SK-N-MC (cell line): ENCODE results near the gene P2RY2.

Experiments used
- DNase-seq: peaks from one replicate; pipeline ENCODE4 v3.0.0-alpha.2; 2011; ENCODE audit warnings: low read depth, low spot score
- H3K27ac ChIP-seq: fragments of 200-600 bp; sonication (generic); 2 replicates; pipeline ENCODE4 v1.5.1; 2016; ENCODE audit warnings: mixed run types
- H3K36me3 ChIP-seq: fragments of 200-600 bp; sonication (generic); 2 replicates; pipeline ENCODE4 v1.6.1; 2017; ENCODE audit warnings: antibody characterized with exemption, low read length, mixed read lengths; ENCODE audit not compliant: insufficient read depth
- H3K4me3 ChIP-seq: fragments of 200-600 bp; sonication (generic); 2 replicates; pipeline ENCODE4 v1.5.1; 2016
- H3K9ac ChIP-seq: fragments of 200-600 bp; sonication (generic); 2 replicates; pipeline ENCODE4 v1.8.0; 2017; ENCODE audit warnings: mixed run types, mixed read lengths; ENCODE audit not compliant: insufficient read length
- H3K9me3 ChIP-seq: fragments of 200-600 bp; sonication (generic); 2 replicates; pipeline ENCODE4 v1.6.1; 2017; ENCODE audit warnings: low read depth, mild to moderate bottlenecking, antibody characterized with exemption, low read length, moderate library complexity, mixed read lengths
- EZH2 ChIP-seq: fragments of 200-600 bp; sonication (generic); IDR thresholded peaks from one replicate; pipeline ENCODE4 v1.6.1; 2017; ENCODE audit warnings: antibody characterized with exemption
- FOXP2 ChIP-seq: optimal IDR thresholded peaks from 2 replicates; pipeline ENCODE3; 2011; ENCODE audit warnings: mild to moderate bottlenecking, moderate library complexity; ENCODE audit not compliant: insufficient read depth; ENCODE audit errors: extremely low read length, control extremely low read depth
- POLR2AphosphoS5 ChIP-seq: IDR thresholded peaks from 2 replicates; pipeline ENCODE4 v1.6.1; 2012; ENCODE audit warnings: mild to moderate bottlenecking, low read depth, low read length, borderline replicate concordance

The P2RY2 gene

DNA sequence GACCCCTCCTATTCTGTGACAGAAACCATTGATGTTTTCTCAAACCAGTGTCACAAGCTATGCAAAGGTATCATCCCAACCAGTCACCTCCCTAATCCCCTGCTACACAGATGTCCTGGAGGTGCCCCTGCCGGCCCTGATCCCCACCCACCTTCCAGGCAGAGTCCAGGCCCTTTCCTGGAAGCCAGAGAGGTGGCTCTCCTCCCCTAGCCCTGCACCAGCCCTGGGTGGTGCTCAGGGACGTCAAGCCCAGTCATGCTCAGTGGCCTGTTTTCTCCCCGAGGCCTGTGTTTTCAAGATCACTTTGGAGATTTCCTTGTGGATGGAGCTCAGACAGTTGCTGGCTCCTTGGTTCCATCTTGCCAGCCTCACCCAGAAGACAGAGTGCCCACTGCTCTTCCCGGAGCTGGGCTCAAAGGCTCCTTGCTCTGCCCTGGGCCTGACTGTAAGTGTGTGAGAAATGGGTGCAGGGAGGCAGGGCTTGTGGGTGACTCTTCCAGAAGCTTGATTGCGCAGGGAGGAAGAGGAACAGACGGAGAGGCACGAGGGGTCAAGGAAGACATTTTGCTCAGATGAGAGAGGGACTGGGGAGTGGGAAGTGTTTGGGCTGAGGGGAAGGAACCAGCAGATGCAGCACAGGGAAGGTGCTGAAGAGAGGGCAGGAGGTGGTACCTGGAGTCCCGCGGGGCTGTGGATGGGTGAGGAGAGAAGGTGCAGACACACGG, 65.4 kb downstream of the P2RY2 start:
- H3K9me3 ChIP-seq = no peaks in the 10 kb centered on the region
- no peak overlapping the region for H3K4me3 ChIP-seq
- TF ChIP-seq FOXP2 (no peak), EZH2 (no peak), POLR2AphosphoS5 (no peak)
- H3K36me3 ChIP-seq = no peaks in the 10 kb centered on the region
- H3K27ac ChIP-seq = no peak overlapping the region
- H3K9ac ChIP-seq = no peak overlapping the region
- no peak for DNase-seq

DNA sequence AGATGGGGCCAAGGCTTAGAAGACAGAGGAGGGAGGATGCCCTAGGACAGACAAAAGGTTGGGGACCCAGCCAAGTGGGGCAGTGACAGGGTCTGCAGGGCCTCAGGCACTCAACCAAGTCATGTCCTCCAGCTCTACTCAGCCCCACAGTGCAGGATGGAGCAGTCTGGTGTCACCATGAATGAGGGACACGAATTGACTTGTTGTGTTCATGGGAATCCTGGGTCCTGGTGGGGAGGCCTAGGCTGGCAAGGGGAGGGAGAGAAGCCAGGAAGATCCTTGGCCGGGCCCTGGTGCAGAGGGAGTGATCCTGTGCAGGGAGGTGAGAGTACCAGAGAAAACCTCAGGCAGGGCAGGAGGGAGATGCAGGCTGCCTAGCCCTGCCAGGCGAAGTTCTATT, 66.0 kb downstream of the P2RY2 start:
- Histone ChIP-seq H3K4me3 (no peak overlapping the region), H3K27ac (no peak overlapping the region), H3K9ac (no peak overlapping the region), H3K9me3 (no peaks in the 10 kb centered on the region), H3K36me3 (no peaks in the 10 kb centered on the region)
- DNase-seq = no peak
- no peak for TF ChIP-seq EZH2

DNA sequence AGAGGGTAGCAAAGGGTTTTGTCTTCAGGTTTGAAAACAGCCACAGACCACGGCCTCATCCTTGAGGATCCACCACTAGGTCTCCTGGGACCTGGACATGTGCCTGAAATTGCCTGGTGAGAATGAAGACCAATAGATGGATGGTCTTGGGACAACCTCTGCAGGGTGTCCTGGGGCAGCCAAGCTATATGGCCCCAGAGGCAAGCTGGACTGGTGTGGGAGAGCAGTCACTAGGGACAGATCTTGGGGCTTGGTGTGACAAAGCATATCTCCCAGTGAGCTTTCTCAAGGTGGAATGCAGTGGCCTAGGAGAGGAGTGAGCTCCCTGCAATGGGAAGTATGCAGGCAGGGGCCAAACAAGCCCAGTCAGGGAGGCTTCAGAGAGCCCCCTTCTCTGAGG, 67.6 kb downstream of the P2RY2 start:
- Histone ChIP-seq H3K9me3 (no peaks in the 10 kb centered on the region), H3K9ac (no peak overlapping the region)
- no peak for TF ChIP-seq EZH2
- no peak for TF ChIP-seq POLR2AphosphoS5
- TF ChIP-seq FOXP2 = no peak

More for the DNA sequence above, 67.6 kb downstream of the P2RY2 start:
- DNase-seq = no peak
- Histone ChIP-seq H3K27ac (no peak overlapping the region), H3K4me3 (no peak overlapping the region), H3K36me3 (no peaks in the 10 kb centered on the region)
